KOPT-K1 (cell line): ENCODE data around the gene UEVLD.
"Not testable (repeated sequence)": the region's sequence is repeated elsewhere in the genome, so short reads cannot be mapped to it uniquely, and the experiment has no call there.

Experiments used
- H3K27ac ChIP-seq: fragments of 200-600 bp; sonication (generic); 2 replicates; pipeline ENCODE4 v1.5.1; 2016; ENCODE audit warnings: antibody characterized with exemption, mild to moderate bottlenecking, low read depth, low read length; ENCODE audit not compliant: poor library complexity, severe bottlenecking
- H3K36me3 ChIP-seq: fragments of 200-600 bp; sonication (generic); 2 replicates; pipeline ENCODE4 v1.5.1; 2017; ENCODE audit warnings: antibody characterized with exemption, mild to moderate bottlenecking, low read length, moderate library complexity; ENCODE audit not compliant: insufficient read depth
- H3K9me3 ChIP-seq: fragments of 200-600 bp; sonication (generic); 2 replicates; pipeline ENCODE4 v1.5.1; 2017; ENCODE audit warnings: antibody characterized with exemption, low read length, mild to moderate bottlenecking; ENCODE audit not compliant: insufficient read depth, poor library complexity, severe bottlenecking

UEVLD gene

DNA sequence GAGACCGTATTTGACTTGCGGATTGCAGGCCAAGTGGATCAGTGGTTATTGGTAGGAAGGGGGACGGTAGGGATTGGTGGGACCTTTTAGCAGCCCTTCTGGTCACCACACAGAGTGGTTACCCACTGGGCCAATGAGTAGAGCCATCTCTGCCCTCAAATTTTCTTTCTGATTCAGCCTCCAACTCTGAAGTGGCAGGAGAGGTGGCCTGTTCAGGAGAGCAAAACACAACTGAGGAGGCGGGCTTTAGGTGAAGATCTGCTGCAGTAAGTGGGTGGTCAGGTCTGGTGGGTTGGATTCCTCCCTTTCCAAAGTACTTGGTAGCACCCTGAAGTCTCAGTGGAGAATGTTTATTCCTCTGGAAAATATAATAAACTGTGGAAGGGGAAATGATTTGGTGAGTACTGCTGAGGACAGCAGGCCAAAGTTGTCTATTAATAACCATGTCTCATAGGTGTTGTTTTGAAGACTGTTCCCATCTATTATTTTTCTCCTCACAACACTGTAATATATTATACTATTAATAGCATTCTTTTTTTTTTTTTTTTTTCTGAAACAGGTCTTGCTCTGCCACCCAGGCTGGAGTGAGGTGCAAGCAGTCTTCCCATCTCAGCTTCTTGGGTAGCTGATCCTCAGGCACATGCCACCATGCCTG is 12.5 kb upstream of the UEVLD start:
- Histone ChIP-seq H3K27ac (no peak overlapping the region), H3K9me3 (no peaks in the 10 kb centered on the region), H3K36me3 (peaks cover 3% of the 10 kb centered on the region; the same call in 1 of the 2 replicates)

- Histone ChIP-seq H3K9me3 (no peaks in the 10 kb centered on the region), H3K27ac (no peak within 1 kb of the TSS), H3K36me3 (no peaks in the 10 kb centered on the region)
Observed at GRCh38 chr11:18599739-18600230, 11.3 kb upstream of the UEVLD start, which contains the start of gene MISFA. MISFA (plus strand) TSS chr11:18599789; CDS start chr11:18599929, 140 bp downstream.

- no peaks in the 10 kb centered on the region for H3K36me3 ChIP-seq
- no peaks in the 10 kb centered on the region for H3K9me3 ChIP-seq
- H3K27ac ChIP-seq: no peak overlapping the region
Observed at GRCh38 chr11:18594999-18595749, 6.6 kb upstream of the UEVLD start.

DNA sequence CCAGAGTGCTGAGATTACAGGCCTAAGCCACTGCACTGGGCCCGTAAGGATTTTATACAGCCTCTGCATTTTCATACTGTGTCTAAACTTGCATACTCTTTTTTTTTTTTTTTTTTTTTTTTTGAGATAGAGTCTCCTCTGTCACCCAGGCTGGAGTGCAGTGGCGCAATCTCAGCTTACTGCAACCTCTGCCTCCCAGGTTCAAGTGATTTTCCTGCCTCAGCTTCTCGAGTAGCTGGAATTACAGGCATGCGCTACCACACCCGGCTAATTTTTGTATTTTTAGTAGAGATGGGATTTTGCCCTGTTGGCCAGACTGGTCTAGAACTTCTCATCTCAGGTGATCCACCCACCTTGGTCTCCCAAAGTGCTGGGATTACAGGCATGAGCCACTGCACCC is 5.6 kb upstream of the UEVLD start:
- not testable (repeated sequence) for H3K36me3 ChIP-seq, H3K9me3 ChIP-seq, H3K27ac ChIP-seq

DNA sequence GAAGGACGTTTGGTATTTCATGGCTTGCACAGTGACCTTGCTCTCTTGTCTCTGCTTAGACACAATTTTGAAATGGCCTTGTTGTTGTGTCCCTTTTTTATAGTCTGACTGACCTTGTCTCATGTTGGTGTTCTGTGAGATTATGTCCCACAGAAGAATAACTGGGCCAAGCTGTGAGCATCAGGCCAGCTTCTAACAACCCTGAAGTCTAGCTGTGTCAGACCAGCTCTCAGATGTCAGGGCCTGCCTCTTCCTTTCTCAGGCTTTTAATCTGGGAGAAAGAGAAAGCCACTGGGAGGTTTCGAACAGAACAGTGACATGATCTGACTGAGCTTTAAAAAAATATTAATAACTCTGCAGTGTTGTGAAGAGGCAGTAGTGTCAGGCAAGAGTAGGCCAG is 2.0 kb upstream of the UEVLD start:
- H3K27ac ChIP-seq: no peak overlapping the region
- no peaks in the 10 kb centered on the region for H3K9me3 ChIP-seq
- no peaks in the 10 kb centered on the region for H3K36me3 ChIP-seq

DNA sequence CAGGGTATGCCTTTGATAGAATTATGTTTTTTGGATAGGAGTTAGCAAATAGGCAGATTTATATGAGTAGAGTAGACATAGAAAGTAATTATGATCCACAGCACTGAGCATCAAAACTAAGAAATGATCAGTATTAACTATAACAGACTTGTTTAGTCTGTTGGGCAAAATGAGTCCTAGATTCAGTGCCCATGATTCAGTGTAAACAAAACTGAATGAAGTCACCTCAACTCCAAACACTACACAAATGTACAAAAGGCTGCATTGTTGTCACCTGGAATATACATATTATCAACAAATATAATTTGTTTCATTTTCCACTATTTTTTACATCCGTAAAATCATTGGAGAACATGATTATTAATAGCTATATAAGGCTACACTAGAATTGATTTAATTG is 6.7 kb downstream of the UEVLD start:
- no peak overlapping the region for H3K27ac ChIP-seq

GRCh38 chr11:18580113-18580766 is 8.3 kb downstream of the UEVLD start:
- Histone ChIP-seq H3K9me3 (no peaks in the 10 kb centered on the region), H3K27ac (no peak overlapping the region)

More for the DNA sequence above, 6.7 kb downstream of the UEVLD start:
- Histone ChIP-seq H3K36me3 (no peaks in the 10 kb centered on the region), H3K9me3 (no peaks in the 10 kb centered on the region)

DNA sequence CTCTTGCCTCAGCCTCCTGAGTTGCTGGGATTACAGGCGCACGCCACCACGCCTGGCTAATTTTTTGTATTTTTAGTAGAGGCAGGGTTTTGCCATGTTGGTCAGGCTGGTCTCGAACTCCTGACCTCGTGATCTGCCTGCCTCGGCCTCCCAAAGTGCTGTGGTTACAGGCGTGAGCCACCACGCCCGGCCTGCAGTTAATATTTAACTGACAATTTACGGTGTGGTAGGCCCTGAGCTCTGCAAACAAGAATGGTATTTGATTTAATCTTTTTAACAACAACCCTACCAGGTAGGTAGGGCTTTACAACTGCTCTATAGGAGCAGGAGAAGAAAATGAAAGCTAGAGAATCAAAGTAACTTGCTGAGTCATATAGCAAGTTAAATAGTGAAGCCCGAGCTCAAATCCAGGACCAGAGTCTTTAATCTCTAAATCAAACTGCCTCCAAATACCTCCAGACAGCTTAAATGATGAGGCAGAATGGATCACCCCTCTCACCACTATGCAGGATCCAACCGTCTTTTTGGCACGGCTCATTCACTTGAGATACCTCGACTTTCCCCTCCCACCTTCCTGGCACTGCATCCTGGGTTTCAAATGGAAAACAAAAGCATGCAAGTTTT is 9.4 kb downstream of the UEVLD start:
- no peaks in the 10 kb centered on the region for H3K9me3 ChIP-seq
- no peaks in the 10 kb centered on the region for H3K36me3 ChIP-seq
- H3K27ac ChIP-seq: no peak overlapping the region

More at GRCh38 chr11:18580113-18580766, 8.3 kb downstream of the UEVLD start:
- no peaks in the 10 kb centered on the region for H3K36me3 ChIP-seq

GRCh38 chr11:18575361-18575760 is 13.2 kb downstream of the UEVLD start:
- Histone ChIP-seq H3K27ac (no peak overlapping the region), H3K9me3 (no peaks in the 10 kb centered on the region), H3K36me3 (no peaks in the 10 kb centered on the region)

DNA sequence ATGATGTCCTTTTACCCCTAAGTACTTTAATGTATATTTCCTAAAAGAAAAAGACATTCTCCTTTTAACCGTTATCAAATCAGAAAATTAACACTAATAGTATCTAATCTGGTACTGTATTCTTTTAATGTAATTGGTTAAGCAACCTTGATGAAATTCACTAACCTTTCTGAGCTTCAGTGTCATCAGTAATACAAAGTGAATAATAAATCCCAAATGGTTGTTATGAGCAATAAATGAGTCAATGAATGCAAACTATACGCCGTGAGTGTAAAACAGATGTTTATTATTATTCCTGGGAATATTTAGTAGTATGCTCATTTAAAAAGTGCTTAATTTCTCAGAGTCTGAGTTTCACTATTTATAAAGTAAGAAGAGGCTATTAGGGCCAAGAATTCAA is 21.5 kb downstream of the UEVLD start:
- no peak overlapping the region for H3K27ac ChIP-seq
- H3K36me3 ChIP-seq: no peaks in the 10 kb centered on the region
- H3K9me3 ChIP-seq: no peaks in the 10 kb centered on the region

- Histone ChIP-seq H3K36me3 (no peaks in the 10 kb centered on the region), H3K27ac (no peak overlapping the region), H3K9me3 (no peaks in the 10 kb centered on the region)
Observed at GRCh38 chr11:18566406-18566805, 22.1 kb downstream of the UEVLD start.

DNA sequence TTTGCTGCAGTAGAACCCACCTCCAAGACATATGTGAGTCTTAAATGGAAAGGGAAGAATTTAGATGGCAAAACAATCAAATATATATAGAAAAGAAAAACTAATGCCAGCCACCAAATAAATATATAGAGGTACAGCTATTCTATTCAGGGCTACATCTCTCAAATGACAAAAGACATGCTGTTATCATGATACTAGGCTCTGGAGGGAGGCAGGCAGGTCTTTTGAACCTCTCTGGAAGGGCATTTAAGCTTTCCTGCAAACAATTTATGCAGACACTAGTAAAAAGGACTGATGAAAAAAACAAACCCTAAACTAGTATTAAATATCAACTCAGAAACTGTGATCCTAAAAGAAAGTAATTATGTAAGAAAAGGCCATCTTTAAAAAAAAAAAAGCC is 24.4 kb downstream of the UEVLD start:
- H3K27ac ChIP-seq: no peak overlapping the region
- no peaks in the 10 kb centered on the region for H3K36me3 ChIP-seq
- no peaks in the 10 kb centered on the region for H3K9me3 ChIP-seq

DNA sequence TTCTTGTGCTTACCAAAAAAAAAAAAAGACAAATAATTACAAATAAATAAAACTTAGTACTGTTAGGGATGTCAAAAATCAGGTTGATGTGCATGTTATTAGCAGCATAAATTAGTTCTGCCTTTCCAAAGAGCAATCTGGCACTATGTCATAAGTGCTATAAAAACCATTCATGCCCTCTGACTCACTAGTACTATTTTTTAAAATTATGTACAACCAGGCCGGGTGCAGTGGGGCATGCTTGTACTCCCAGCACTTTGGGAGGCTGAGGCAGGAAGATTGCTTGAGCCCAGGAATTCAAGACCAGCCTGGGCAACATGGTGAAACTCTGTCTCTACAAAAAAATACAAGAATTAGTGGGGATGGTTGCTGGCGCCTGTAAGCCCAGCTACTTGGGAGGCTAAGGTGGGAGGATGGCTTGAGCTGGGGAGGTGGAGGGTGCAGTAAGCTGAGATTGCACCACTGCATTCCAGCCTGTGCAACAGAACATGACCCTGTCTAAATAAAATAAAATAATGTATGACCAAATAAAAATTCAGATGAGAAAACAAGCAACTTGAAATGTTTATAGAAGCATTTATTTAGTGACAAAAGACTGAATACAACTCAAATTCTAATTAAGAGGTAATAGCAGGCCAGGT is 25.3 kb downstream of the UEVLD start:
- no peaks in the 10 kb centered on the region for H3K9me3 ChIP-seq
- no peaks in the 10 kb centered on the region for H3K36me3 ChIP-seq
- no peak overlapping the region for H3K27ac ChIP-seq

GRCh38 chr11:18548001-18548400 is 40.5 kb downstream of the UEVLD start:
- H3K27ac ChIP-seq: no peak overlapping the region
- no peaks in the 10 kb centered on the region for H3K36me3 ChIP-seq
- H3K9me3 ChIP-seq: no peaks in the 10 kb centered on the region
